ENCODE measurements around the gene HNRNPUL2. TPM values are rescaled to one million over a fixed set of nuclear protein-coding genes. Genes with fewer than 3 reads are reported as not detected.
"Not testable (repeated sequence)": the region's sequence is repeated elsewhere in the genome, so short reads cannot be mapped to it uniquely, and the experiment has no call there.

HNRNPUL2 gene
- total RNA-seq = 50.4 TPM

GRCh38 chr11:62727165-62727871, at the start of gene HNRNPUL2:
HNRNPUL2 (minus strand) TSS chr11:62727457; CDS start chr11:62727156, 301 bp downstream.
- peak; percentile 98 for DNase-seq (ENCODE audit: low spot score)

- no peak for DNase-seq (ENCODE audit: low spot score)
These were observed 48.4 kb upstream of the HNRNPUL2 start for GRCh38 chr11:62775646-62776045.

GRCh38 chr11:62774407-62774806, 47.1 kb upstream of the HNRNPUL2 start:
- DNase-seq (ENCODE audit: low spot score) = no peak

GRCh38 chr11:62771144-62772021, 44.1 kb upstream of the HNRNPUL2 start, which contains the start of gene TAF6L:
TAF6L (plus strand) TSS chr11:62771396; CDS start chr11:62775784, 4,388 bp downstream.
- DNase-seq (ENCODE audit: low spot score) = peak; percentile 98

GRCh38 chr11:62770778-62771143, 43.5 kb upstream of the HNRNPUL2 start:
- no peak for DNase-seq (ENCODE audit: low spot score)

- DNase-seq (ENCODE audit: low spot score) = not testable (repeated sequence)
These were observed 33.6 kb upstream of the HNRNPUL2 start for GRCh38 chr11:62760867-62761227.

- DNase-seq (ENCODE audit: low spot score) = no peak
These were observed 30.9 kb upstream of the HNRNPUL2 start for GRCh38 chr11:62757846-62758788.

- DNase-seq (ENCODE audit: low spot score) = no peak
These were observed 27.9 kb upstream of the HNRNPUL2 start for GRCh38 chr11:62755086-62755615.

GRCh38 chr11:62753736-62754603, 26.7 kb upstream of the HNRNPUL2 start, which contains the start of gene ZBTB3:
ZBTB3 (minus strand) TSS chr11:62754160; CDS start chr11:62753664, 496 bp downstream.
- DNase-seq (ENCODE audit: low spot score) = peak; percentile 98

- DNase-seq (ENCODE audit: low spot score) = no peak
These were observed 25.9 kb upstream of the HNRNPUL2 start for GRCh38 chr11:62752994-62753735.

GRCh38 chr11:62752177-62752785, 25.0 kb upstream of the HNRNPUL2 start:
- no peak for DNase-seq (ENCODE audit: low spot score)

- not testable (repeated sequence) for DNase-seq (ENCODE audit: low spot score)
These were observed 22.7 kb upstream of the HNRNPUL2 start for GRCh38 chr11:62749931-62750330.

- no peak for DNase-seq (ENCODE audit: low spot score)
These were observed 20.4 kb upstream of the HNRNPUL2 start for GRCh38 chr11:62747475-62748160.

GRCh38 chr11:62737196-62737595, 9.9 kb upstream of the HNRNPUL2 start:
- no peak for DNase-seq (ENCODE audit: low spot score)

- no peak for DNase-seq (ENCODE audit: low spot score)
These were observed 5.6 kb upstream of the HNRNPUL2 start for GRCh38 chr11:62732830-62733229.

GRCh38 chr11:62730076-62730475, 2.8 kb upstream of the HNRNPUL2 start:
- not testable (repeated sequence) for DNase-seq (ENCODE audit: low spot score)

- peak; percentile 90 for DNase-seq (ENCODE audit: low spot score)
These were observed 1.1 kb upstream of the HNRNPUL2 start, which contains the start of gene TTC9C for GRCh38 chr11:62728171-62728988. TTC9C (plus strand) TSS chr11:62728486; CDS start chr11:62728849, 363 bp downstream.

- DNase-seq (ENCODE audit: low spot score) = peak; percentile 93
These were observed 564 bp upstream of the HNRNPUL2 start for GRCh38 chr11:62727872-62728170.
